Pons (tissue), 1 donor: ENCODE data around the gene ARAP1.

Source experiments
- DNase-seq: peaks from one replicate; pipeline ENCODE4 v3.0.0-alpha.2; 2016; ENCODE audit warnings: low spot score

The ARAP1 gene

GRCh38 chr11:72682238-72682857 lies 69.9 kb downstream of the ARAP1 start:
- no peak for DNase-seq

- no peak for DNase-seq
Observed at GRCh38 chr11:72681226-72682153, 70.7 kb downstream of the ARAP1 start.

DNA sequence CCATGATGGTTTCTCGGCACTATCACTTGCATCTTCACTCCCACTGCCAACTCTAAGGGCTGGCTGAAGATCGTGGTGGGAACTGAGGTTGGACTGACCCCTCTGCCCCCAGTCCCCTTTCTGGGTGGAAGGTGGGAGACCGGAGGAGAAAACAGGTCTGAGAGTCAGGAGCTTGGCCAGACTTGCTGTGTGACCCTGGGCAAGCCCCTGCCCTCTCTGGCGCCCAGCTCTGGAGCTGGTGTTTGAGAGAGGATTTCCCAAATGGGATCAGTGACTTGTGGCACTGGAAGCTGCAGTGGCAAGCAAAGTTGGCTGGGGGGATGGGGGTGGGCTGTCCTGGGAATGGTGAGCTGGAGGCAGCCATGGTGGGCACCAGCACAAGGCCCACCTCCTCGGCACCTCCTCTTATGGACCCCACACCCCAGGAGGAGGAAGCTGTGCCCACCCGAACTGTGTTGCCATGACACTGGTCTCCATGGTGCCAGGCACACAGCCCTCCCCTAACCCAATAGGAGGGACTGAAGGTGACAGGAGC lies 71.5 kb downstream of the ARAP1 start:
- DNase-seq = no peak

- DNase-seq = no peak
Observed at GRCh38 chr11:72679869-72680268, 72.3 kb downstream of the ARAP1 start.

DNA sequence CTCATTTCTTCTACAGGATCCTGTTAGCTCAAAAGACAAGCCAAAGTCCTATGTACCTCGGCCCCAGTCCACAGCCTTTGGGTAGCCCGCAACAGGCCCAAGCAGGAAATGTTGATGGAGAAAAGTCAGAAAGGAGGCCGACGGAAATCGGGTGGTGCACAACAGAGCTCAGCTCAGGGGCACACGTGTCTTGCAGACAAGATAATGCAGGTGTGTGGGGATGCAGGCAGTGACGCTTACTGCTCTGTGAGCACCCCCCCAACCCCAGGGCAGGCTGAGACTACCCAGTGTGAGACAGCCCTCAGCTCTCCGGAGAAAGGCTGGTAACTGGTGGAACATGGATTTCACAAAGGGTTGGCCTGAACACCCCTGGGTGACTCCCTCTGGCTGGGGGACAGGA lies 73.7 kb downstream of the ARAP1 start:
- no peak for DNase-seq

GRCh38 chr11:72676861-72677341 lies 75.3 kb downstream of the ARAP1 start:
- DNase-seq = no peak

GRCh38 chr11:72675221-72675620 lies 77.0 kb downstream of the ARAP1 start:
- DNase-seq = no peak

GRCh38 chr11:72673943-72674828 lies 78.0 kb downstream of the ARAP1 start, which contains the start of gene PDE2A:
TSS of gene PDE2A (minus strand) at chr11:72674422. CDS start at chr11:72674207, 215 bp downstream.
- DNase-seq = no peak

- no peak for DNase-seq
Observed at GRCh38 chr11:72673284-72673942, 78.8 kb downstream of the ARAP1 start.

DNA sequence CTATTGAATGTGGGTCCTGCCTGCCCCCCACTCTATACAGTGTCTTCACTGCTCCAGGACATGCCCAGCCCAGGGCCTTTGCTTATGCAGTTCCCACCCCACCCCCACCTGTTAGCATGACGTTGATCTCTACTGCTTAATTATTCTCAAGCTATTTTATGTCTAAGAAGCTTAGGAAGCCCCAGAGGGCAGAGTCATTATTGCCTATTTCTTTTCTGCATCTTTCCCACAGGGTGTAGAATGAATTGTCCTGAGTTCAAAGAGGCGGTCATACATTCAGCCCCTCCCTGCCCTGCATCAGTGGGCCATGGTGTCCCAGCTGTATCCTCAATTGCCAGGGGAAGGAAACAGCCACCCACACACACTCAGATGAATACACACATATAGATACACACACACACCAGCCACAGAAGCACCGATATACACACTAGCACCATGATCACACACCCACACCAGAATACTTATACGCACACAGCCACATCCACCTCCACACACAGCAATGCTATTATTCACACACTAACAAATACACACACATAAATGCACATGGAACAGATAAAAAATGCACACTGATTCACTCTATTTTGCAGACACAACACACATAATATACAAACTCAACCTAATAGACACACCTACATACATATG lies 79.5 kb downstream of the ARAP1 start:
- no peak for DNase-seq

DNA sequence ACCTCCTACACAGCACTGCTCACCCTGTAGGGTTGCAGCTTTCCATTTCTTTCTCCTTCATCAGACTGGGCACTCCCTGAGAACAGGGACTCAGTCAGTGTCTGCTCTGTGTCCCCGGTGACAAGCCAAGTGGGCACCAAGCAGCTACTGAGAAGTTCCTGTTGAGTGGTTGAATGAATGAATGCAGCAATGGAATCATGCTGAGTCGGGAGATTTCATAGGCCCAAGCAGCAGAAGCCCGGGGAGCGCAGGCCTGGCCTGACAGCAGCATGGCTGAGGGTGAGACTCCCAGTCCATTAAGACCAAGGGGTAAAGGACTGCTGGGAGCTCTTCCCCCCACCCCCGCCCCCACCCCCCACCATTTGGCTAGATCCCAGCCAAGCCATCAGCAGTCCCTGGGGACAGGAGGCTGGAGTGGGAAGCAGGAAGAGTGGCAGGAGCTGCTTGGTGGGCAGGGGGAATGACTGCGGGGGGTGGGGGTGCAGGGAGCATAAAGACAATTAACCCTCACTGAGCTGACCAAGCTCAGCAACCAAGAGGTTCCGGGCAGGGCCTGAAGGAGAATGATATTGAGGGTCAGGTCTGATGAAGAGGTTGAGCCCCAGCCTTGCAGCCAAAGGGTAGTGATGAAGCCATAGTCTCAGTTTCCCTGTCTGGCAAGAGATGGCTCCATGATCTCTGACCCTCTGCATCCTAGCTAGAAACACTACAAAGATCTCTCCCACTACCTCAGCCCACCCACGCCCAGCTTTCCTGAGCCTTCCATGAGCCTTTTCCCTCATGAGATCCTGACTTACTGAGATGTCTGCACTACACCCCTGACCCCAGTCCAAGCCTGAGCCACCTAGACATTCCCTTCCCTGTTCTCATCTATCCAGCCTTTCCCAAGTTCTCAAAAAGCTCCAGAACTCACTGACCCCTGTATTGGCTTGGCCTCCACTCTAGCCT lies 80.8 kb downstream of the ARAP1 start:
- DNase-seq = no peak

- no peak for DNase-seq
Observed at GRCh38 chr11:72670041-72670440, 82.2 kb downstream of the ARAP1 start.

GRCh38 chr11:72669527-72669926 lies 82.7 kb downstream of the ARAP1 start:
- DNase-seq = no peak

- no peak for DNase-seq
Observed at GRCh38 chr11:72668629-72669347, 83.4 kb downstream of the ARAP1 start.

DNA sequence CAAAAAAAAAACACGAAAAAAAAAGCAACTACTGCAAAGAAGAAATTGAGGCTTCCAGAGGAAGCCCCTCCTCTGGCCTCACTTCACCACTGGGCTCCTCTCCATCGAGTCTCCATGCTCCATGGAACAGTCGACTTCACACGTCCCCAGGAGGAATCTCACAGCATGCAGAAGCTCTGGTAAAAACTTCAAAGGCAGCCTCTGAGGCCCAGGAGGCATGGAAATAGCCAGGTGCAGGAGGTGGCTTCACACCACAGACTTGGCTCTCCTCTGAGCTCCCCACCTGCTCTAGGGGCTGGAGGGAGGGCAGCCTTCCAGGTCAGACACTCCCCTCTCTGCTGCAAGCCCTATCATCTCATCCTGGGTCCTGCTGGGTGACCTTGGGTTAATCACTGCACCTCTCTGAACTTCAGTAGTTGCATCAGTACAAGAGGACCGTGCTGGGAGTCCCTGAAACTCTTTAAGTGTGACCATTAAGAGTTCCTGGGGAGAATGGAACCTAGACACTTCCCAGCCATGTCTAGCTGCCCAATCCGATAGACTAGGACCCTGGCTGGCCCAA lies 86.2 kb downstream of the ARAP1 start:
- no peak for DNase-seq

DNA sequence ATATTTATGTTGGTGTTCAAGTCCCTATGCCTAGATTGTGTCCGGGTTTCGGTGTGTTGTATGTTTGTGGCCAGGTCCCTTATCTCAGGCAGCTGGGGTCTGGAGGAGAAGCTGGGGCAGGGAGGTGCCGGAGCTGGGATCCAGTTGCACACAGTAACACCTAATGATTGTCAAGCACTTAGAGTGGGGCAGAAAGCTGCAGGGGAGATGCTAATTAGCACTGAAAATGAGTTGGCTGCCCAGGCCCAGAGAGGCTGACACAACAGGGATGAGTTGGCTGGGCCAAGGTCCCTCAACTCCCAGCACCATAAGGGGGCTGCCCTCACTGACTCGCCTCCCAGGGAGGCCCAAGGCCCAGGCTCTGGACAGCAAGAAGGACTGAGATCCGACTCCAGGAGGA lies 90.2 kb downstream of the ARAP1 start:
- DNase-seq = no peak

DNA sequence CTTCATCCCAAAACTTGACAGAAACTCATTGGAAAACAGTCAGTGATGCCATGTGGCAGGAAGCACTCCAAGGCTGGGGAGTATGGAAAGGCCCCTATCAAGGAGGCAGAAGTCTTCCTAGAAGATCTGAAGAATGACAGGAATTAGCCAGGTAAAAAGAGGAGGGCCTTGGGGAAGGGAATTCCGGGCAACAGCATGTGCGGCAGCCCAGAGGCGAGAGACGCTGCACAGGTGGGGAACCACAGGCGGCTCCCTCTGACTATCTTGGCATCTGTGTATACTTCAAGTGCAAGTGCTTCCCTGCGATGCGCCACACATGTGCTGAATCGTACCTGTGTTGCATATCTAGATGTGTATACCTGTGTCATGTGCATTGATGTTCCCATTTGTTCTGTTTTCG lies 90.7 kb downstream of the ARAP1 start:
- no peak for DNase-seq

- DNase-seq = no peak
Observed at GRCh38 chr11:72658989-72659640, 93.1 kb downstream of the ARAP1 start.
